OCI-M2 (cell line): Measurements from ENCODE around the gene LTBP1.

Experiments used
- DNase-seq: peaks from one replicate; lab custom pipeline; 2025; ENCODE audit not compliant: unreplicated experiment; lab: John Stamatoyannopoulos, UW

LTBP1 gene

DNA sequence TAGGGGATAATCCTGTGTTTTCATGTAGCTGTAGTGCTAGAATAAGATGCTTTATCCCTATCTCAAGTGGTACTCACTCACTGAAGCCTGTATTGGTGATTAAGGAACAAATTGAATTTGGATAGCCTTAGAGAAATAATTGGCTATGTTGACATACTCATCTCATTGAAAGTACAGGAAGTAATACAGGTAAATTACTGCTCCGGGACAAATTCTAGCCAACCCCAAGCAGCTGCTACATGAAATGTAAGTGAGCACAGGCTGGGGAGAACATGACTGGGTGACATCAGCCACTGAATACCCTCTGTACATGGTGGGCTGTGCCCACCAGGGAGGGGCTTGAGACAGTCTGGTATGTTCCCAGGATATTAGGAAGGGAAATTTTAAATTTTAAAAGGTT, 341.3 kb downstream of the LTBP1 start:
- DNase-seq: no peak

DNA sequence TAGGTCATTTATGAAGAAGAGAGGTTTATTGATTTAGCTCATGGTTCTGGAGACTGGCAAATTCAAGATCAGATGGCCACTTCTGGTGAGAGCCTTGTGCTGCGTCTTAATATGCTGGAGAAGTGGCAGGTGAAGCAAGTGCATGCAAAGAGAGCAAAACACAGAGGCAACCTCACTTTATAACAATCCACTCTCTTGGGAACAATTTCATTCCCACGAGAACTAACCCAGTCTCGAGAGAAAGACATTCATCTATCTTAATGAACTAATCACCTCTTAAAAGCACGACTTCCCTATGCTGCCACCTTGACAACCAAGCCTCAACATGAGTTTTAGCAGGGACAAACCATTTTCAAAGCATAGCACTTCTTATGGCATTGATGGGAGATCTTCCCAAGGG, 343.2 kb downstream of the LTBP1 start:
- DNase-seq: no peak

DNA sequence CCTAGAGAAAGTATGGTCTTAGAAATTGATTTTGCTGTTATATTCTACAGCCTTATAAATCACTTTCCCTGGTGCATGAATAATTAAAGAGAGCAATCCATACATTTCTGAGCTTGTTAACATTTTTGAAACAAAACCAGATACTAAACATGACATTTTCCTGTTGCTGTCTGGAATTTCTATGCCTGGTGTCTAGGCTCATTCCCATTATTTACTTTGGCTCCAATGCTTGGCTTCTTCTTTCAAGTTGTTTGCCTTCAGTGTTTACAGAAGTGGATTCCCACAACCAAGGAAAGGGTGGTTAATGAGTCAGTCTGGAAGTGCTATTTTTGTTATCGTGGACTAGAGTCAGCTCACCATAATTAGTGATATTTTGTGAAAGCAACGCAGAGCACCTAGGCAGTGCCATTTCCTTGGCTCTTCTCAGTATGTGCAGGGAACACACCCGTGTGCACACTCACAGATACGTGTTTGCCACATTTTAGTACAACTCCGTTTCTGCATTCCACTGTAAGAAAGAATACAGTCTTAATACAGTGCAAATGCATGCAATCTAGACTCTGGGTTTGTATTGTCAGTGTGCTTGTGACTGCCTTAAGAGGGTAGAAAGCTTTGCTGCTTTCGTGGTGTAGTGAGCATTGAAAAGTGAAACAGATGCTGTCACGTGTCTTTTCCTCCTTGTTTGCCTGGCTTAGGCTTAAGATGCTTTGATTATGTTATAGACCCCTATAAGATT, 344.7 kb downstream of the LTBP1 start:
- no peak for DNase-seq

DNA sequence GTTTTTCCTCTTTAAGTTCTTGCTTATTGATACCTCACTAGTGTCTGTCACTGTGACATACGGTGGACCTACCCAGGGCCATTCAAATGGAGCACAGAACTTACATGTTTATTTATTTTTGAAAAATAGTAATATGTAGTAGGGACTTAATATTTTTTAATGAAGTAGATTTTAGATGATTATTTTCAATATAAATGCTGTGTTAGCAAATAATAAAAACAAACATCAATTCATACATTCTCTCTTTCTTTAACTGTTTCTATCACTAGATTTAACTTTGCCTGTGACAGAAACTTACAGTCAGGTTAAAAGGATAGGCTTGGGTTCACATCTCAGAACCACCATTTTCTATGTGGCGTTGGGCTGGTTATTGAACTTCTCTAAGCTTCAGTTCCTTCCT, 345.3 kb downstream of the LTBP1 start:
- no peak for DNase-seq

DNA sequence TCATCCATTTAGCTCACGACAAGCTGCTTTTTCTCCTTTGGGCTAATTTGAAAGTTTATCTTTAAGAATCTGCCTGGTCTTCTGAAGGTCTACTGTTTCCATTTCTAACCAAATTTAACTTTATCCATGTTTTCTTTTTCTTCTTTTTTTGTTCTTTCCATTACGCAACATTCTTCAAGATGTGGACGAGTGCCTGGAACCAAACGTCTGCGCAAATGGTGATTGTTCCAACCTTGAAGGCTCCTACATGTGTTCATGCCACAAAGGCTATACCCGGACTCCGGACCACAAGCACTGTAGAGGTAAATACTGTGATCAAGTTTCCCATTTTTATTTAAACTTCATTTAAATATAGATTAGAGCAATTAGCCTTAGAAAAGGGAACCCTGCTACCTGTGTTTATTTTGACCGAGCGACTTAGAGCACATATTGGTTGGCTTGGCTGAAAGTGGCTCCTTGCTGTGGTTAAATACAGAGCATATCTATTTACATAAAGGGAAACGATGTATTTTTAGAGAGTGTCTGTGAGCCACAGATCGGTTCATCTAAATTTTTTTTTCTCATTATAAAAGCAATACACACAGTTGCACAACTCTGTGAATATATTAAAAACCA, 346.3 kb downstream of the LTBP1 start:
- DNase-seq: no peak

DNA sequence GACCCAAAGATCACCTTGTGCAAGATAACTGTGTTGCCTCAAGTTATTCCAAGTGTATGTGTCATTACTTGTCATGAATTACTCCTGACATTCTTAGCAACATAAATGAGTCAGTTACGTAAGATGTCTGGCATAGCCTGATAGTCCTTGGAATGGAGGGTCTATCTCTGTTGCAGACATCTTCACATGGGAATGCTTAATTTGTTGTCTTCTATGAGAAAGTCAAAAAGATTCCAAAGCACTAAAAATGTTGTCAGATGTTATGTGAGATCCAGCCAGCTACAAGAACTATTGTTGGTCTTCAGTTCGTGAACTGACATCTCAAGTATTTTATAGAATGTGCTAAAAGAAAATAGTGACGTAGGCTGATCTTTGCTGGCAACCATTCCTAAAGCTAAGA, 351.5 kb downstream of the LTBP1 start:
- no peak for DNase-seq

DNA sequence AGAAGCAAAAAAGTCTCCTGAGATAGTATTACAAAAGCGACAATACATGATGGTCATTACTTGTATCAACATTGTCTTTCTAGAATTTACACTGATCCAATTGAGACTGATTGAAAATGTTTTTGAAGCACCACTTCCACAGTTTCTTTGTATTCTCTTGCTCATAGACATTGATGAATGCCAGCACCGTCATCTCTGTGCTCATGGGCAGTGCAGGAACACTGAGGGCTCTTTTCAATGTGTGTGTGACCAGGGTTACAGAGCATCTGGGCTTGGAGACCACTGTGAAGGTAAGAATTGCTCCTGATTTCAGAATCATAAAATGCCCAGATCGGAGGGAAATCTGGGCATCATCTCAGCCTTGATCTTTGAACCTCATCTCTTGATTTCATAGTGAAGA, 354.6 kb downstream of the LTBP1 start:
- DNase-seq: no peak

DNA sequence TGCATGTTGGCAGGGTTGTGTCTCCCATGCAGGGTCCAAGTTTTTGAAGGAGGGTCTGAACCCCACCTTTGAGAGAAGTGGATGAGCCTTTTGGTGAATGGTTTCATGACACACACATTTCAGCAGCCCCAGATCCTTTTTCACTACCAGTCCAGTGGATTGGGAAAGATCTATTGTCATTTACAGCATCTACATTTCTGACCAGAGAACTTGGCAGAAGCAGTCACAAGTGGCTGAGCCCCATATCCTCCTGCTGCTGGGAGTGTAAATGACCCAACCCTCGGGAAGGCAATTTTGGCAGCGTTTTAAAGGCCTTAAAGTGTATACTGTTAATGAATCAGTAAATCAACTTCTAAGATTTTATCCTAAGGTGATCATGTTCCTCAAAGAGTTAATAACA, 355.6 kb downstream of the LTBP1 start:
- no peak for DNase-seq

DNA sequence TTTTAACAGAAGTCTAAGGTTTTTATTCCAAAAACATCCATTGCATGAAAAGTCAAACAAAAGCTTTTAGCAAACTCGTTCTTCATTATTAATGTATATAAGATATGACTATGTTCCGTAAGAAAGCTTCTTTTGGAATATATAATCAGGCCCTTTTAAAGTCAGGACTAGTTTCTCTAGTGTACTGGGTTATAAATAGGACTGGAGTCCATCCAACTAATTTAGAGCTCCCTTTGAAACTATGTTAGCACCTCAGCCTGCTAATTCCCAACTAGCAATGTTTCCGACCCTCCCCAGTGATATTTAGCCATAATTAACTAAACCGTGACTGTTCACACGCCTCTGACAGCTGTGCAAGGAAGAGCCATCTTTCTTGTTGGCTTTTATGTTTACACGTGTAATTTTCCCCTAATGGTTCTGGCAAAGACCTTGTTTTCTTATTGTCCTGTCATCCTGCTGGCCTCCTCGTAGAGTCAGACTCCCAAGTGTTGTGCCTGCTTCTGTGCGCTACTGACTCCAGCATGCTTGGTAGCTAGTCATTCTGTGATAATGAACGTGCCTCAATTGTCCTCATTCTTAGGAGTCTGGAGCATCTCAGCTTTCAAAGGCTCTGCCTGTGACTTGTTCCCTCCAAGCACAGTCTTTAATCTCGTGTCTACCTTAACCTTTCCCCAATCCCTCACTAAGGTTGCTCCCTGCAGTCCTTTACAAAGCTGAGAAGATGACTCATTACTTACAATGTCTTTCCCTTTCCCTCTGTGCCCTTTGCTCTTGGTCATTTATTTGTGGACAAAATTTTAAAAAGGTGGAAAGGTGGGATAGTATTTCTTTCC, 357.5 kb downstream of the LTBP1 start:
- DNase-seq: no peak

DNA sequence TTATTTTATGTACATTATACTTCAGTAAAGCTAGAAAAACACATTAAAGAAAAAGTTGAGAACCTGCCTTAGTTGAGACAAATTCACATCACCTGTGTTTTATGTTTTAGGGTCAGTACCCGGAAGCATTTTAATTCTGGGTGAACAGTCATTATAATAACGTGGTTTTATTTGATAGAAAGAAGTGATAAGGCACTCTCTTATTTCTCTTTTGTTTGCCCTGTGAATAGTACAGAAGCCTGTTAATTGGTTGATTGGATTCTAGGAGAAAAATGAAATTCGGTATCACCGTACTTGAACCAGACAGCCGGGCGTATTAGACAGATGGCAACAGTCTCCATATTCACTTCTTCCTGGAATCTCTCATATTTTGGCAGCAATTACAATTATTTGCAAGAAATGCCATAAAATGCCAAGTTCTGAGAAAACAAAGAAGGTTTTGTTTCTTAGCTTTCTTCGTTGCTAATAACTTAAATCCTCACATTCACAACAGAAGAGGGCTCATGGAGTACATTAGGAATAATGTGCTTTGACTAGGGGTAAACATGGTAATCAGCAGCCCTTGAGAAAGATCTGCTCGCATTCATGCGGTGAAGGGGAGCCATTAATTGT, 361.0 kb downstream of the LTBP1 start:
- DNase-seq: no peak

DNA sequence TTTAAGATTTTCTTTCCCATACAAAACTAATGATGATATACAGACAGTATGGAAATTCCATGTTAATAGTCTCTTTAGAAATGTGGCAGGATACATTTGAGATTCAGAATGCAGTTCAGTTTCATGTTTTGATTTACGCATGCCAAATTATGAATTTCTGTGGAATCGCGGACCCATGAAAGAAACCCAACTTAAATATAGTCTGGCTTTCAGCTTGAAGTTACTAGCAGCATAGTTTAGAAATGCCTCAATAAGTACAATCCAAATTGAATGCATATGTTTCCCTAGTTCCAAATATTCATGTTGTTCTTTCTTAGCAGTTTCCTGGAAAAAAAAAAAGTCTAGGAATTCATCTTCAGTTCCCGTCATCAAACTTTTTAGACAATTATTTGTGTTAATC, 365.6 kb downstream of the LTBP1 start:
- DNase-seq: no peak

DNA sequence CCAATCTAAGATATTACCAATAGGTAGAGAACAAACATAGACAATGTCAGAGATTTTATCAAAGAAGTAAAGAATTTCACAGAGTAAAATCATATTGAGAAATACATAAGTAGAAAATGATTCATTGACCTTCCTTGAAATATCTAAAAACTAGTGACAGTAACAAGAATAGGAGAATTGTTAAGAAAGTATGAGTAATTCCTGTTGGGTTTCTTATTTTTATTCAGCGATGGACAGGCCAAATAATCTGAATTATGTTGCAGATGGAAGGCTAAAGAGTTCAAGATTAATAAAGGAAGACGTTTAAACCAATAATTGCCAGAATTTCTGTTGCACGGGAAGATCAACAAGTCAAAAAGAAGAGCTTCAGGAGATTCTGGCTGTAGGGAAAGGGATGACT, 366.3 kb downstream of the LTBP1 start:
- DNase-seq: no peak

DNA sequence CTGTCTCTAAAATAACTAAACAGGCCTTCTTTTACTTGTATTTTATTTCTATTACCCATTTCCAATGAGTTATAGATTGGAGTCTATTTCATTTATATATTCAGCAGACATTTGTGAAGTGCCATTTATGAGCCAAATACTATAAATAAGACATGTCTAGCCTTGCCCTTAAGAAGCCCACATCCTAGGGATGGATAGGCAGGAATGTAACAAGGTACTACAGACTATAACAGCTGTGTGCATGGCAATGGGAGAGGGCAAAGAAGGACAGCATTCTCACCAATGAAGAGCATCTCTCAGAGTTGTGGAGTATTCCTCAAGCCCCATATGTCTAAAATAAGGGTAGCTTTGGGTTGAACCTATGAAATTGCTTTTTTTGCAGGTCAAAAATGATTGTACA, 367.8 kb downstream of the LTBP1 start:
- DNase-seq: no peak

DNA sequence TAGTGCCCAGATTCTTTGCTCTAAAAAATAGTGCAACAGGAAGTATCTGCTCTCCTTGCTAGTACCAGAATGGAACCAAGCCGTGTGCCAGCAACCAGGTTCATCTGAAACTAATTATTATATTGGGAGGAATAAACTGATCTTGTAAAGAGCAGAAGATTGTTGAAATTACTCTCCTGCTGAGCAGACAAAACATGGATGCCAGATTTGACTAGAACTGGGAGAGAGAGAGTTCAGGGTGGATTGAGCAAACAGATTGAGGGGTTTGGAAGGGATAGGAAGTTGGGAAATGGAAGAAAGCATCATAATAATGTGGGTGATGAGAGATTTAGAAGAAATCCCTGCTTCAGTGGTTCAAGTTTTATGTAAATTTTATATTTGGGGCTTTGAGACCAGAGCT, 369.6 kb downstream of the LTBP1 start:
- DNase-seq: no peak

DNA sequence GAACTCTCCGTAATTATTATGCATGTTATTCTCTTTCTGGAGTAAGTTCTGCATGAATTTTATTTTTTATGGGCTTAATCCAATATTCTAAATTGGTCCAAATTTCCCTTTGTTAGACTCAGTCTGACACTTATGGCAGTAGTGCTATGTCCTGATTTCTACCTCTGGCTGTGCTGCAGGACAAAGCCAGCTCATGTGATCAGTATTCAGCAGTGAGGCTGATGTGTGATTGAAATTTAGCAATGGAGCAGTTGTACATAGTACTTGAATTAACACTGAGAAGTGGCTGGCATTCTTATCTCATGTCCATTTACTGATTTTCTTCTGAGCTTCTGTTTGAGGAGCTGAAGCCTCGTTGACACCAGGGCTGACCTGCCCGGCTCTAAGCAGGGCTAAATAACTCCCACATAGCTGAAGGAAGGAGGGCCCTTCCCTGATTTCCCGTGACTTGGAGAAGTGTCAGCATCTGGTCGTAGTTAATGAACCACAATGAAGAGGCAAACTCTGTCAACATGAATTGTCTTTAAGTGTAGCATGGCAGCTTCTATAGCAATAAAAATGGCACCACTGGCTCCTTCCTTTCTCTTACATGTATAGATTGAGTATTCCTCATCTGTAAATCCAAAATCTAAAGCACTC, 370.7 kb downstream of the LTBP1 start:
- no peak for DNase-seq

DNA sequence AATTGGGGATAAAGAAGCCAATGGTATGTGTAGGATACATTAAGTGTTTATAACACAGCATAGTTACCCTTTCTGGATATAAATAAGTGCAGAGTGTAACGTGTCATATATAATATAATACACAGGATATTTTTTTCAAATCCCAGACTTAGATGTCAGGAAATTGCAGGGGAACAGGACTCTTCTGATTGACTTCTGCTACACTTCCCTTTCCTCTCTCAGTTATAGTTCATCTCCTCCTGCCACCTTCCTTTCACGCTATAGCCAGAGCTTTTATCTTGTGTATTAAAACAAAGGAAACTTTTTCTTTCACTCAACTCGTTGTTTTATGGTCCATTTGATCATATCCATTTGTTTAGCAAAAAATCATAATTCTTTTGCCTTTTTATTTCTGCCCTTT, 371.7 kb downstream of the LTBP1 start:
- DNase-seq: no peak

DNA sequence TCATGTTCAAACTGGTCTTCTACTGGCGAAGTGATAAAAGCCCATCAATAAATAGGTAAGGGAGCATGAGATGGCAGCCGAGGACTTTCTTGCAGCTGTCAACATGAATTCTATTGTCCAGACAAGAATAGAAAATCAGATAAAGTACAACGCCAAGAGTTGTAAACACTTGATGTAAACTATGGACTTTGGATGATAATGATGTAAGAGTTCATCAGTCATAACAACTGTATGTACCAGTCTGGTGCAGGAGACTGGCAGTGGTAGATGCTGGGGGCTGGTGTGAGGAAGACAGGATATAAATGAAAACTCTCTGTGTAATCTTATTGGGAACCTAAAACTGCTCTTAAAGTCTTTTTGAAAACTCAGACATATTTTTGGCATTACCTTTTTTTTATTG, 373.8 kb downstream of the LTBP1 start:
- DNase-seq: no peak

DNA sequence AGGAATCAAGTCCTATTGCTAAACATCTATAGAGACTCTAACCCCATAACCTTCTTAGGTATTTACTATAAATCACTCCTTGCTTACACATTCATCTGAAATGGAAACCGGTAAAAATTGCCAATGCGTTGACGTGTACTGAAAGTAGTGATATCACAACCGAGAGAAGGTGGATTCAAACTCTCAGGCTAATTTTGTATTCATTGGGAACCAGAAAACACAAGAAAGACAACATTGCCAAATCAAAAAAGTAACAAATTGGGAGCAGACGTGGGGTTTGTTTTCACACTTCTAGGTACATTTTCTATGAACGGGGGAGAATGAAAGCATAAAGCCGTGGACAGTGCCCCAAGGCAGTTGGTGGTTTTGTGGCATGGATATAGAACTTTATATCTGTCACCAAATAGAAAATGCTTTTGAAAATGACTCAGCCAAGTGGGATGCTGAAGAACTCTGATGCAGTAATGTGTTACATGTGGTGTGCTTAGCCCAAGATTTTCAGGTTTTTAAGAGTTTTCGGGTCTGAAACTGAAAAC, 374.6 kb downstream of the LTBP1 start:
- no peak for DNase-seq

DNA sequence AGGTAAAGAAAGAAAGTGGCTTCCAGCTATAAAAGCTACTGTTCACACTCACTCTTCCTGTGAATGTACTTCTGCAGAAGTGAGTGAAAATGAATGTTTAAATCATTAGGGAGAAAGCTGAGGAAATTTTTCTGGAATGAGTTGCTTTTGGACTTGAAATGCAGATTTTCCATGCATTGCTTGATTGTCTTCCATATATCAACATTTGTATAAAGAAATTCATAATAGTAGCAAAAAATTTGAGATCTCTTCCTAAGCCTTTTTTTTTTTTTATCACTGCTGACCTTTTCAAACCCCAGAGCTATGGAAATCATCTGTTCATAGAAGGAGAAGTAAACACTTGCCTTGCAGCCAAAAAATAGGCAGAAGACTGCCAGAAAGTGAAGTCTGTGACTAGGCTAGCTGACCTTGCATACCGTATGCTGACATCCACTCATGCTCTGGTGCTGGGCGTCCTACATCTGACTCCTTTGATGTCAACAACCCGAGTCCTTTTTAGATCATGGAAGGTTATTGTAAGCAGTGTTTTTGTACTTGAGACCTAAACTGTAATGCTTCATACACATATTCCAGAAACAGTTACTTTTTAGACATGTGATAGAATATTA, 375.2 kb downstream of the LTBP1 start:
- DNase-seq: no peak

DNA sequence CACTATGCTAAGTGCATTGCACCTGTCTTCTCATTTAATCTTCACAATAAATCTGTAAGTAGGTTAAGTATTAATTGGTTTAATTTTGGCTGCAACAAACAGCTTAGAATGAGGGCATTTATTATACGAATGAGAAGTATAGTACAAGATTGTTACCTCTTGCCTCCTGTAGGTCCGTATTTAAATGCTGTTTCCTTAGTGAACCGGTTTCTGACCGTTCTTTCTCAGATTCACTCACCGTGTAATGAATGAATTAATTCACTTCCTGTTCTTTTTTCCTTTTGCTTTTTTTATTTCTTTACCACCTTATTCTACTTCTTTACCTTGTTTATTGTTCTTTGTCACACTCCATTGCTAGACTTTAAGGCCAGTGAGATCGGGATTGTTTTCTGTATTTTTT, 375.9 kb downstream of the LTBP1 start:
- no peak for DNase-seq

DNA sequence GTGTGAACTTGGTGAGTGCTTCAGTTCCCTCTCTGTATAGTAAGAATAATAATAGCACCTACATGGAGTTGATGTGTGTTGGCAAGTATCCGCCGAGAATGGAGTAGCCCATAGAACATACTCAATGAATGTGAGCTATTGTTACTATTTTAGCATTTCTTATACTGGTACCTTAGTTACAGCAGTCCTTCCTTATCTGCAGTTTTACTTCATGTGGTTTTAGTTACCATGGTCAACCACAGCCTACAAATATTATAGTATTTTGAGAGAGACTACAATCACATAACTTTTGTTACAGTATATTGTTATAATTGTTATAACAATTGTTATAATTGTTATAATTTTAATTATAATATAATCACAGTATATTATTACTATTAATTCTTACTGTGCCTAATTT, 377.2 kb downstream of the LTBP1 start:
- DNase-seq: no peak
